HG02642 (cell line): ENCODE measurements around the gene PRKCQ.

Experiments
- ATAC-seq: cut with Tn5 transposase; IDR thresholded peaks from one replicate; pipeline ENCODE4 v1.9.1; 2021; ENCODE audit warnings: mild to moderate bottlenecking; ENCODE audit not compliant: unreplicated experiment, poor library complexity

The PRKCQ gene

GRCh38 chr10:6530966-6531365 lies 49.1 kb downstream of the PRKCQ start:
- ATAC-seq = no peak

- ATAC-seq = no peak
Observed at GRCh38 chr10:6530211-6530840, 49.8 kb downstream of the PRKCQ start.

GRCh38 chr10:6528198-6528950 lies 51.7 kb downstream of the PRKCQ start:
- no peak for ATAC-seq

- ATAC-seq = no peak
Observed at GRCh38 chr10:6525599-6526165, 54.4 kb downstream of the PRKCQ start.

- ATAC-seq = no peak
Observed at GRCh38 chr10:6522230-6522629, 57.8 kb downstream of the PRKCQ start.

- no peak for ATAC-seq
Observed at GRCh38 chr10:6520138-6520537, 59.9 kb downstream of the PRKCQ start.

- no peak for ATAC-seq
Observed at GRCh38 chr10:6518791-6519429, 61.2 kb downstream of the PRKCQ start.

- no peak for ATAC-seq
Observed at GRCh38 chr10:6516929-6517284, 63.2 kb downstream of the PRKCQ start.

GRCh38 chr10:6516281-6516928 lies 63.7 kb downstream of the PRKCQ start:
- no peak for ATAC-seq

GRCh38 chr10:6514844-6515780 lies 65.0 kb downstream of the PRKCQ start:
- ATAC-seq = no peak

GRCh38 chr10:6514180-6514579 lies 65.9 kb downstream of the PRKCQ start:
- no peak for ATAC-seq

- no peak for ATAC-seq
Observed at GRCh38 chr10:6513476-6513875, 66.6 kb downstream of the PRKCQ start.

- no peak for ATAC-seq
Observed at GRCh38 chr10:6512182-6512581, 67.9 kb downstream of the PRKCQ start.

GRCh38 chr10:6511347-6511746 lies 68.7 kb downstream of the PRKCQ start:
- no peak for ATAC-seq

GRCh38 chr10:6507311-6507710 lies 72.8 kb downstream of the PRKCQ start:
- ATAC-seq = peak; percentile 79

- no peak for ATAC-seq
Observed at GRCh38 chr10:6505300-6505699, 74.8 kb downstream of the PRKCQ start.

- ATAC-seq = no peak
Observed at GRCh38 chr10:6504296-6504695, 75.8 kb downstream of the PRKCQ start.

- no peak for ATAC-seq
Observed at GRCh38 chr10:6503171-6503570, 76.9 kb downstream of the PRKCQ start.

- ATAC-seq = no peak
Observed at GRCh38 chr10:6501931-6502330, 78.1 kb downstream of the PRKCQ start.

- ATAC-seq = no peak
Observed at GRCh38 chr10:6499974-6500373, 80.1 kb downstream of the PRKCQ start.
